HepG2 (cell line): ENCODE data around the gene NACC2. TPM values are rescaled to one million over a fixed set of nuclear protein-coding genes. Genes with fewer than 3 reads are reported as not detected.

ENCODE experiments used
- BATF2 ChIP-seq: sonication (generic); formaldehyde crosslinking; IDR thresholded peaks from 2 replicates; pipeline ENCODE4 v1.8.0; 2022; ENCODE audit warnings: mild to moderate bottlenecking, missing genetic modification reagents, moderate library complexity
- MLX ChIP-seq: IDR thresholded peaks from 2 replicates; pipeline ENCODE4 v1.6.1; 2016
- NCOA1 ChIP-seq: sonication (generic); formaldehyde crosslinking; IDR thresholded peaks from 2 replicates; pipeline ENCODE4 v1.9.0; 2021; ENCODE audit warnings: missing genetic modification reagents
- PAXIP1 ChIP-seq: sonication (generic); formaldehyde crosslinking; conservative IDR thresholded peaks from 2 replicates; pipeline ENCODE4 v1.4.0; 2020; ENCODE audit warnings: mild to moderate bottlenecking, missing genetic modification reagents, moderate library complexity
- PTBP1 ChIP-seq: fragments of 200-400 bp; formaldehyde crosslinking; IDR thresholded peaks from 2 replicates; pipeline ENCODE4 v1.6.1; 2018; ENCODE audit warnings: low read length, low read depth; ENCODE audit not compliant: poor library complexity, severe bottlenecking
- SOX5 ChIP-seq: IDR thresholded peaks from 2 replicates; pipeline ENCODE4 v1.6.1; 2016; ENCODE audit warnings: borderline replicate concordance
- ZNF281 ChIP-seq: sonication (generic); formaldehyde crosslinking; IDR thresholded peaks from 2 replicates; pipeline ENCODE4 v1.4.0; 2020; ENCODE audit warnings: missing genetic modification reagents, borderline replicate concordance
- ZNF724P ChIP-seq: sonication (generic); formaldehyde crosslinking; IDR thresholded peaks from 2 replicates; pipeline ENCODE4 v1.8.0; 2022; ENCODE audit warnings: missing genetic modification reagents, borderline replicate concordance
- ZNF773 ChIP-seq: sonication (generic); formaldehyde crosslinking; IDR thresholded peaks from 2 replicates; pipeline ENCODE4 v1.4.0; 2020; ENCODE audit warnings: missing genetic modification reagents, borderline replicate concordance
- ZNF776 ChIP-seq: sonication (generic); formaldehyde crosslinking; IDR thresholded peaks from 2 replicates; pipeline ENCODE4 v1.4.0; 2020; ENCODE audit warnings: mild to moderate bottlenecking, missing genetic modification reagents
- polyA plus RNA-seq, 8 experiments: library from polyadenylated mRNA; depleted of rRNA in 3 of 8; stranded (reverse) in 7 of 8; unstranded in 1 of 8; fragments of >200 nt; fragmentation: Illumina TruSeq in 4 of 8; extraction: Trizol in 4 of 8; gene quantifications; 2 replicates each; pipeline versions ENCODE4 v1.2.1 to v1.2.3, GENCODE V29; 2011 to 2016; ENCODE audit warnings: low read depth in 4 of 8, missing spikeins in 1 of 8, mixed read lengths in 1 of 8; ENCODE audit not compliant: insufficient read depth in 1 of 8
- total RNA-seq, 5 experiments: library from RNA; depleted of rRNA; stranded (reverse); fragments of >200 nt; fragmentation: Illumina TruSeq; extraction: Trizol; gene quantifications; 2 replicates each; pipeline ENCODE4 v1.2.3, GENCODE V29; 2016; ENCODE audit warnings: low read depth in 1 of 5
- TF ChIP-seq, protein P1 (sequence below): sonication (generic); formaldehyde crosslinking; IDR thresholded peaks from 2 replicates; pipeline ENCODE4 v1.5.1; 2020; ENCODE audit warnings: mild to moderate bottlenecking, missing genetic modification reagents, borderline replicate concordance
- TF ChIP-seq, protein P2 (sequence below): sonication (generic); formaldehyde crosslinking; IDR thresholded peaks from 2 replicates; pipeline ENCODE4 v1.4.0; 2020; ENCODE audit warnings: mild to moderate bottlenecking, missing genetic modification reagents, borderline replicate concordance

Gene NACC2
- total and polyA plus RNA-seq, 2 of the 13 experiments (the other 11 are each of a cell fraction or from before 2014, with no cell fraction given): 5.9 to 12.3 TPM

GRCh38 chr9:136011703-136012496, 83.2 kb downstream of the NACC2 start (continued):
- TF ChIP-seq ZNF281 (CRISPR knock-in tag) (peak; percentile 48; the same call in 1 of the 2 replicates), ZNF724P (CRISPR knock-in tag) (peak; percentile 90; the same call in 1 of the 2 replicates), BATF2 (CRISPR knock-in tag) (peak; percentile 57; the same call in 1 of the 2 replicates), PTBP1 (peak; percentile 88), ZNF776 (CRISPR knock-in tag) (peak; percentile 86; the same call in 1 of the 2 replicates), ZNF773 (CRISPR knock-in tag) (peak; percentile 92; the same call in 1 of the 2 replicates), NCOA1 (CRISPR knock-in tag) (no peak; the same call in 1 of the 2 replicates), MLX (peak; percentile 89), PAXIP1 (CRISPR knock-in tag) (peak; percentile 98), SOX5 (CRISPR knock-in tag) (peak; percentile 88; the same call in 1 of the 2 replicates)
- TF ChIP-seq, protein P1, sequence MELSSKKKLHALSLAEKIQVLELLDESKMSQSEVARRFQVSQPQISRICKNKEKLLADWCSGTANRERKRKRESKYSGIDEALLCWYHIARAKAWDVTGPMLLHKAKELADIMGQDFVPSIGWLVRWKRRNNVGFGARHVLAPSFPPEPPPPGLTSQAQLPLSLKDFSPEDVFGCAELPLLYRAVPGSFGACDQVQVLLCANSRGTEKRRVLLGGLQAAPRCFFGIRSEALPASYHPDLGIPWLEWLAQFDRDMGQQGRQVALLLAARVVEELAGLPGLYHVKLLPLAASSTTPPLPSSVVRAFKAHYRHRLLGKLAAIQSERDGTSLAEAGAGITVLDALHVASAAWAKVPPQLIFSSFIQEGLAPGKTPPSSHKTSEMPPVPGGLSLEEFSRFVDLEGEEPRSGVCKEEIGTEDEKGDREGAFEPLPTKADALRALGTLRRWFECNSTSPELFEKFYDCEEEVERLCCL (CRISPR knock-in tag): peak; percentile 96; the same call in 1 of the 2 replicates
- TF ChIP-seq, protein P2, sequence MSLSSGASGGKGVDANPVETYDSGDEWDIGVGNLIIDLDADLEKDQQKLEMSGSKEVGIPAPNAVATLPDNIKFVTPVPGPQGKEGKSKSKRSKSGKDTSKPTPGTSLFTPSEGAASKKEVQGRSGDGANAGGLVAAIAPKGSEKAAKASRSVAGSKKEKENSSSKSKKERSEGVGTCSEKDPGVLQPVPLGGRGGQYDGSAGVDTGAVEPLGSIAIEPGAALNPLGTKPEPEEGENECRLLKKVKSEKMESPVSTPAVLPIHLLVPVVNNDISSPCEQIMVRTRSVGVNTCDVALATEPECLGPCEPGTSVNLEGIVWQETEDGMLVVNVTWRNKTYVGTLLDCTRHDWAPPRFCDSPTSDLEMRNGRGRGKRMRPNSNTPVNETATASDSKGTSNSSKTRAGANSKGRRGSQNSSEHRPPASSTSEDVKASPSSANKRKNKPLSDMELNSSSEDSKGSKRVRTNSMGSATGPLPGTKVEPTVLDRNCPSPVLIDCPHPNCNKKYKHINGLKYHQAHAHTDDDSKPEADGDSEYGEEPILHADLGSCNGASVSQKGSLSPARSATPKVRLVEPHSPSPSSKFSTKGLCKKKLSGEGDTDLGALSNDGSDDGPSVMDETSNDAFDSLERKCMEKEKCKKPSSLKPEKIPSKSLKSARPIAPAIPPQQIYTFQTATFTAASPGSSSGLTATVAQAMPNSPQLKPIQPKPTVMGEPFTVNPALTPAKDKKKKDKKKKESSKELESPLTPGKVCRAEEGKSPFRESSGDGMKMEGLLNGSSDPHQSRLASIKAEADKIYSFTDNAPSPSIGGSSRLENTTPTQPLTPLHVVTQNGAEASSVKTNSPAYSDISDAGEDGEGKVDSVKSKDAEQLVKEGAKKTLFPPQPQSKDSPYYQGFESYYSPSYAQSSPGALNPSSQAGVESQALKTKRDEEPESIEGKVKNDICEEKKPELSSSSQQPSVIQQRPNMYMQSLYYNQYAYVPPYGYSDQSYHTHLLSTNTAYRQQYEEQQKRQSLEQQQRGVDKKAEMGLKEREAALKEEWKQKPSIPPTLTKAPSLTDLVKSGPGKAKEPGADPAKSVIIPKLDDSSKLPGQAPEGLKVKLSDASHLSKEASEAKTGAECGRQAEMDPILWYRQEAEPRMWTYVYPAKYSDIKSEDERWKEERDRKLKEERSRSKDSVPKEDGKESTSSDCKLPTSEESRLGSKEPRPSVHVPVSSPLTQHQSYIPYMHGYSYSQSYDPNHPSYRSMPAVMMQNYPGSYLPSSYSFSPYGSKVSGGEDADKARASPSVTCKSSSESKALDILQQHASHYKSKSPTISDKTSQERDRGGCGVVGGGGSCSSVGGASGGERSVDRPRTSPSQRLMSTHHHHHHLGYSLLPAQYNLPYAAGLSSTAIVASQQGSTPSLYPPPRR (CRISPR knock-in tag): peak; percentile 88
